ENCODE measurements around the gene FUBP1. TPM values are rescaled to one million over a fixed set of nuclear protein-coding genes. Genes with fewer than 3 reads are reported as not detected.

Gene FUBP1, protein sequence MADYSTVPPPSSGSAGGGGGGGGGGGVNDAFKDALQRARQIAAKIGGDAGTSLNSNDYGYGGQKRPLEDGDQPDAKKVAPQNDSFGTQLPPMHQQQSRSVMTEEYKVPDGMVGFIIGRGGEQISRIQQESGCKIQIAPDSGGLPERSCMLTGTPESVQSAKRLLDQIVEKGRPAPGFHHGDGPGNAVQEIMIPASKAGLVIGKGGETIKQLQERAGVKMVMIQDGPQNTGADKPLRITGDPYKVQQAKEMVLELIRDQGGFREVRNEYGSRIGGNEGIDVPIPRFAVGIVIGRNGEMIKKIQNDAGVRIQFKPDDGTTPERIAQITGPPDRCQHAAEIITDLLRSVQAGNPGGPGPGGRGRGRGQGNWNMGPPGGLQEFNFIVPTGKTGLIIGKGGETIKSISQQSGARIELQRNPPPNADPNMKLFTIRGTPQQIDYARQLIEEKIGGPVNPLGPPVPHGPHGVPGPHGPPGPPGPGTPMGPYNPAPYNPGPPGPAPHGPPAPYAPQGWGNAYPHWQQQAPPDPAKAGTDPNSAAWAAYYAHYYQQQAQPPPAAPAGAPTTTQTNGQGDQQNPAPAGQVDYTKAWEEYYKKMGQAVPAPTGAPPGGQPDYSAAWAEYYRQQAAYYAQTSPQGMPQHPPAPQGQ
- total RNA-seq, result 199 and 239 TPM in 2 replicates

DNA sequence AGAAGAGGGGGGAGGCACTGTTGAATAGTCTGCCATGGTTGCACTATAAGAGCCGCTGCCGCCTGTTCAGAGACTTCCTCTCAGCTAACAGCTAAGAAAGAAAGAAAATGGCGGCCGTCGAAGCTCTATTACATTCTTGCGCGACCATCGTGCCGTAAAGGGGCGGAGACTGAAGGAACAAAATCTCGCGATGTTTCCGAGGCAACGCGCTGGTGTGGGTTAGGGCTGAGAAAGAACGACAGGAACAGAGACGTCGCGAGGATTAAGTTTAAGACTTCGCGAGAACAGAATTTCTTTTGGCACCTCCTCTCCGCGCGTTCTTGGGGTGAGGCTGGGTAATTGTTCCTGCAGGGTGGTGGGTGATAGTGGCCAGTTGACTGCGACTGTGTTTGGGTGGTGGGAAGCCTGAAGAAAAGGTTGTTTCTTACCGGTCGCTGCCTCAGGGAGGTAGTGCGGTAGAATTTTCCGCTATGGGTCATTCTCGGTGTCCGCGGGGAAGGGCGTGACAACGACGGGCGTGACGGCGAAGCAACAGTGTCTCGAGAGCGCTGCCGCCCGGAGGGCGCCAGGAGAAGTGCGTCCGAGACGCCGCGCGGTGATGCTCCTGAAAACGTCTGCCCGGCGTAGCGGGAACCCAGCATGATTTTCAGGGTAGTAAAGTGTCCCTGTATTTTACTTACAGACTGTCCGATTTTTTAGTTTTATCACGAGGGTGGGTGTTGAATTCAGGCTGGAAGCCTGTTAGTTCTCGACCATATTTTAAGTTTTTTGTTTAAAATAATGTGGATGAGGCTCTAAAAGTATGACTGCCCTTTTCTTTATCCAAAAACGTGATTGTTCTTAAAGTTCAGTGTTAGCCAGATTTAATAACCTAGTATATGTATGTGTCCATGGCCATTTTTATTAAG is at the start of gene FUBP1:
FUBP1 (minus strand) TSS at position 104 of the 908 bp plus-strand sequence; CDS start at position 36, 68 bp downstream.

DNA sequence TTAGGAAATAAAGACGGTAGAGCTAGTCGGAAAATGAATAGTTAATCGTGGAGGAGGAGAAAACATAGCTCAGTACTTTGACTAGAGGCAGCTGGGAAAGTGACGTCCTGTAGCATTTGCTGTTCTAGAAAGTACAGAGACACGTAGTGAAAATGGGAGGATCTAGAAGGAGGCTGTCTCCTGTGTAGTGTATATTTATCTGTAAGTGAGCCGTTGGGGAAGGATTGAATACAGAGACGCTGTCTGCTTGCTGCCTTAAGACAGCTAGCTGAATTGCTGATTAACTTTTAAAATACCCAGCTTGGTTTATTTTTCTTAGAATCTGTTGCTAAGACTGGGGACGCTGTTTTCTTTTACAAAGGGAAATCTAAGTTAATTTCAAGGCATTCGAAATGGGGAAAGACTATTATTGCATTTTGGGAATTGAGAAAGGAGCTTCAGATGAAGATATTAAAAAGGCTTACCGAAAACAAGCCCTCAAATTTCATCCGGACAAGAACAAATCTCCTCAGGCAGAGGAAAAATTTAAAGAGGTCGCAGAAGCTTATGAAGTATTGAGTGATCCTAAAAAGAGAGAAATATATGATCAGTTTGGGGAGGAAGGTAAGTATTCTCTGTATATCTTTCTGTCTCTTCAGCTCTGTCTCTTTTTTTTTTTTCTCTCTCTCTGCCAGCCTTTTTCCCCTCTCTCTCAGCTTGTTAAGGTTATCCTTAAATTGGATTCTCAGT is 26.0 kb upstream of the FUBP1 start, which contains the start of gene DNAJB4:
DNAJB4 (plus strand) TSS at position 221 of the 729 bp plus-strand sequence; CDS start at position 393, 172 bp downstream.

Small RNA genes within 50 kb of the gene (small RNA-seq; reads per million reads assigned to genes)
- 2.1 reads per million, percentile 51 among the genes with 10 or more reads in this experiment for gene AC103591.3

Other genes starting within 250 kb of the FUBP1 start
- 91.0 and 97.6 TPM in 2 replicates for gene USP33, start 219.2 kb downstream of the FUBP1 start, total RNA-seq
- gene MIGA1, start 199.4 kb downstream of the FUBP1 start, total RNA-seq, result 24.1 and 24.4 TPM in 2 replicates
- gene NEXN, start 90.4 kb downstream of the FUBP1 start, total RNA-seq, result 3.8 and 6.1 TPM in 2 replicates
- 200 and 255 TPM in 2 replicates for gene DNAJB4, start 25.9 kb upstream of the FUBP1 start, total RNA-seq
- gene GIPC2, start 66.9 kb upstream of the FUBP1 start, total RNA-seq, result 19.3 and 30.9 TPM in 2 replicates